GM19463 (cell line): ENCODE results near the gene STK39.
A peak's percentile ranks its signal among the peaks of the same experiment; 100 is the strongest.
"Not testable (repeated sequence)": the region's sequence is repeated elsewhere in the genome, so short reads cannot be mapped to it uniquely, and the experiment has no call there.

Experiments used
- ATAC-seq: cut with Tn5 transposase; IDR thresholded peaks from one replicate; pipeline ENCODE4 v1.9.1; 2021; ENCODE audit warnings: mild to moderate bottlenecking, moderate library complexity; ENCODE audit not compliant: unreplicated experiment

Gene STK39

DNA sequence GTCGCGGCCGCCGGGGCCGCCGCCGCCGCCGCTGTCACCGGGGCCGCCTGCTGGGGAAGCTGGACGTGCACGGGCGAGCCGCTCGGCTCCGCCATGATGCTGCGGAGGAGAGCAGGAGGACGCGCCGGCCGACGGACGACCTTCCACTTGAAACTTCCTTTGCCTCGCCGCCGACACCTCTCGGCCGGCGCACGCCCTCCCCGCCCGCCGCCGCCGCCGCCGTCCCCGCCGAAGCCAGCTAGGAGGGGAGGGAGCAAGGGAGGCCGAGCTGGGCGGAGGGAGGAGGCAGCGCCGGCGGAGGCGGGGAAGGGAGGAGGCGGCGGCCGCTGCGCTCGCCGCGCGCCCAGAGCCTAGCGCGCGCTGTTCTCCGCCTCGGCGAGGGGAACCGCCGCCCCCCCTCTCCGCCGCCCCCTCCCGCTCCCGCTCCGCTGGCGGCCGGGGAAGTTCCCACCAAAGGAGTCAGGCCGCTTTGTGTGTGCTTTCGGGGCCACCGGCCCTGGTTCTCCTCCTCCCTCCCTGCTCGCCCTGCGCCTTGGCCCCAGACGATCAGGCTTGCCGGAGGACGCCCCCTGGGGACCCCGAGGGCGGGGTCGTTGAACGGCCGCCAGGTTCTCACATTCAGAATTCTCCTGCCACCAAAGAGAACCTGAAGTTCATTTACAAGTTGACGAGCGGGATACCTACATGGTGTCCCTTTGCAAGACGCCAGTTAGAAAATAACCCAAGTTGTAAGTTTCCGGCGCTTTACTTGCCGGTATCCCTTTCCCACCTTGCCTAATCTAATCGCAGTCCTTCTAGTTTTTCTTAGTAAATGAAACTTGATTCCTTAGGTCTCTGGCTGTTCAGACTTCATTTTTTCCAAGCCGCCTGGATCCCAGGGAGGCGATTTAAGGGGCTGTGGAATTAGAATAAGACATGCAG lies at the start of gene STK39:
STK39 (minus strand) TSS at position 255 of the 921 bp plus-strand sequence; CDS start at position 95, 160 bp downstream.
- ATAC-seq: peak; percentile 77

DNA sequence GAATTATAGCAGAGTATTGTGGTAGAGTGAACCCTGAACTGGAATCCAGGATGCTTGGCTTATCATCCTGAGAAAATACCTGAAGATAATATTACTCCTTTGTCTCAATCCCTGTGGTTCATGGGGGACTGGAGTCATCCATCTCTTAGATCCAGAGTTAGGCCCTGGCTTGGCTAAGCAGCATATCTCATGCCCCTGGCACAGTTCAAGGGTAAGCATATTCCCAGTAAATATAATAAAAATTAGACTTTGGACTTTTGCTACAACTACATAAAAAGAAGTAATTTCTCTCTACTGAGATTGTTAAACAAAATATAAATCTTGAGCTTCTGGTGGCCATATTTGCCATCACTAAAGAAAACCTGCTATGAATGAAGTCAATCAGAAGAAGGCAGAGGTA lies 47.7 kb upstream of the STK39 start:
- ATAC-seq: no peak

- ATAC-seq: no peak
These were observed 47.0 kb upstream of the STK39 start for GRCh38 chr2:168294409-168294808.

DNA sequence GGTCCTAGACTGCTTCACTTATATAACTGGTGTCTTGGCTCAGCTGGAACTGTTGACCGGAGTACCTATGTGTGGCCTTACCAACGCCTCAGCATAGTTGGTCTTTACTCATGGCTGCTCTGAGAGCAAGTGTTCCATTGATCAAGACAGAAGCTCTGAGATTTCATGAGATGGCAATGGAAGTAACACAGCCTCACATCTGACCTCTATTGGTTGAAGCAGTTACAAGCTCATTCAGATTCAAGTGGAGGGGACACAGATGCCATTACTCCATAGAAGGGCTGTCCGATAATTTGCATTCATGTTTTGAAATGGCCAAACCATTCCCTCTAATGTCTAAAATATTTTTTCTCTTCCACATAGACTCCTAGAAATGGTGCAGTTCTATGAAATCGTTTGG lies 46.4 kb upstream of the STK39 start:
- no peak for ATAC-seq

- ATAC-seq: no peak
These were observed 43.0 kb upstream of the STK39 start for GRCh38 chr2:168290391-168290790.

DNA sequence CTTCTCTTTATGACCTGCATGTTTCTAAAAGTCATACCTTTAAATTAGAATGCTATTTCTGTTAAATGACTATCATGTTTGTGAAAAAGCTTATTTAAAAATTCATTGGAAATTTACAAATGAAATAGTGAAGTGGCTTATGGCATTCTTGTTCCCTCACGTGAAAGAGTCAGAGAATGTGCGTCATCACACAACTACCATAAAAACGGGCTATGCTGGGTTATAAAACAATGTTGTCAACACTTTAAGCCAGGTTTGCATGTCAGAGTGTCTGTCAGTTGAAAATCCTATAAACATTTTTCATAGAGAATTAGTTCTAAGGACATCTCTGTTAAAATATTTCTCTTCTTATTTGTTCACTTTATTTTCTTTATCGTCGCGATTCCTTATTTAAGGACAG lies 42.5 kb upstream of the STK39 start:
- ATAC-seq: no peak

GRCh38 chr2:168286535-168286934 lies 39.1 kb upstream of the STK39 start:
- ATAC-seq: no peak

- ATAC-seq: no peak
These were observed 31.1 kb upstream of the STK39 start for GRCh38 chr2:168278424-168278888.

- ATAC-seq: no peak
These were observed 29.9 kb upstream of the STK39 start for GRCh38 chr2:168277276-168277675.

DNA sequence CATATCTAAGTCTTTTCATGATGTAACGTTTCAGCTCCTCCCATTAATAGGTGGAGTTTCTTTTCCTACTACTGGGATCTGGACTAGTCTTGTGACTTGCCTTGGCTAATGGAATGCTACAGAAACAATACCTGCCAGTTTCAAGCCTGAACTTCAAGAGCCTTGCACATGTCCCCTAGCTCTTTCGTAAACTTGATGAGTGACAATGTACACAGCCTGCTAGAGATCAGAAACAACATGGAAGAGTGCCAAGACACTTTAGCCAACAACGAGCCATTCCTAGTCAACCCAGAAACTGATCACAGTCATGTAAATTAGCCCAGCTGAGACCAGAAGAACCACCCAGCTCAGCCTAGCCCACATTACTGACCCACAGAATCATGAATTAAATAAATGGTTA lies 24.8 kb upstream of the STK39 start:
- ATAC-seq: no peak

- ATAC-seq: not testable (repeated sequence)
These were observed 15.5 kb upstream of the STK39 start for GRCh38 chr2:168262926-168263325.

DNA sequence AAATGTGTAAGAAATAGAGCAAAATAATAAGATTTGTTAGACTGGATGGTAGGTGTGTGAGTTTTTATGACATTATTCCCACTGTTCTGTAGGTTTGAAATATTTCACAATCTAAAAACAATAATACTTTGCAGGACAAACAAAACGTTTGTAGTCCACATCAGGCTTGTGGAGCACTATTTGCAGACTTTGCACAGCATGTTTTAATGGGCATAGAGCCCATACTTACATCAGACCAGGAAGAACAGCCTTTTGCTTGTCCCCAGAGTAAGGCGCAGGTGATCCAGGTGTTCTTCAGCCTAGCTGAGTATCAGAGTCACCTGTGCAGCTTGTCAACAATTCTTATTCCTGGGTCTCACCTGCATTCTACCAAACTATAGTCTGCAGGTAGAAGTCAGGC lies 9.1 kb upstream of the STK39 start:
- ATAC-seq: no peak

GRCh38 chr2:168255866-168256265 lies 8.5 kb upstream of the STK39 start:
- no peak for ATAC-seq

DNA sequence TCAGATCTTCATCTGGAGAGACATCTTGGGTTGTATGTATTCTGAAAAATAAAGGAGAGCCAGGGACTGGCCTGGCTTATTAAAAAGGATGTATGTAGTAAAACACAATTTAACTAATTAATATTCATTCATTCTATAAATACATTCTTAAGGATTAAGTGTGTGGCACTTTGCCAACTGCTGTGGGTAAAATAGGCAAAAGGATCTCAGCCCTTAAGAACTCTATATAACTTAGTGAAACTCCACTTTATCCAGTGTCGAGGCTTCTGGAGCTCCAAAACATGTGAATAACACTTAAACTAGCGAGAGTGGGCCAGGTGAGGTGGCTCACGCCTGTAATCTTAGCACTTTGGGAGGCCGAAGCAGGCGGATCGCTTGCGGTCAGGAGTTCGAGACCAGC lies 7.7 kb upstream of the STK39 start:
- ATAC-seq: no peak

- no peak for ATAC-seq
These were observed 7.0 kb upstream of the STK39 start for GRCh38 chr2:168254158-168254935.

DNA sequence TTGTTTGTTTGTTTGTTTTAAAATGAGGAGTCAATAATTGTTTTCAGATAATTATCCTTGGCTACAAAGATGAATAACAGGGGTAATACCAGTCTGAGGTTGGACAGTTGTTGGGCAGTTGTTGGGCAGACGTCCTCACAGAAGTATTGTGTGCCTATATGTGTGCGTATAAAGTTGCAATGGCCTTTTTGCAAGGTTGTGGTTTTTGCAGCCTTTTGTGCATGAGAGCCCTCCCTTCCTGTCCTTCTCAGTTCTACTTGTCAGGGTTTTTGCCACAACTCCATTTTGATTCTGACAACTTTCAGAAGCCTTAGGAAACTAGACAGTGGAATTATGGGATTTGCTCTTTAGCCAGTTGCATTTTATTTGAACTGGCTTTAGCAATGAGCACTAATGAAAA lies 6.0 kb upstream of the STK39 start:
- no peak for ATAC-seq

- no peak for ATAC-seq
These were observed 5.6 kb upstream of the STK39 start for GRCh38 chr2:168252976-168253375.

DNA sequence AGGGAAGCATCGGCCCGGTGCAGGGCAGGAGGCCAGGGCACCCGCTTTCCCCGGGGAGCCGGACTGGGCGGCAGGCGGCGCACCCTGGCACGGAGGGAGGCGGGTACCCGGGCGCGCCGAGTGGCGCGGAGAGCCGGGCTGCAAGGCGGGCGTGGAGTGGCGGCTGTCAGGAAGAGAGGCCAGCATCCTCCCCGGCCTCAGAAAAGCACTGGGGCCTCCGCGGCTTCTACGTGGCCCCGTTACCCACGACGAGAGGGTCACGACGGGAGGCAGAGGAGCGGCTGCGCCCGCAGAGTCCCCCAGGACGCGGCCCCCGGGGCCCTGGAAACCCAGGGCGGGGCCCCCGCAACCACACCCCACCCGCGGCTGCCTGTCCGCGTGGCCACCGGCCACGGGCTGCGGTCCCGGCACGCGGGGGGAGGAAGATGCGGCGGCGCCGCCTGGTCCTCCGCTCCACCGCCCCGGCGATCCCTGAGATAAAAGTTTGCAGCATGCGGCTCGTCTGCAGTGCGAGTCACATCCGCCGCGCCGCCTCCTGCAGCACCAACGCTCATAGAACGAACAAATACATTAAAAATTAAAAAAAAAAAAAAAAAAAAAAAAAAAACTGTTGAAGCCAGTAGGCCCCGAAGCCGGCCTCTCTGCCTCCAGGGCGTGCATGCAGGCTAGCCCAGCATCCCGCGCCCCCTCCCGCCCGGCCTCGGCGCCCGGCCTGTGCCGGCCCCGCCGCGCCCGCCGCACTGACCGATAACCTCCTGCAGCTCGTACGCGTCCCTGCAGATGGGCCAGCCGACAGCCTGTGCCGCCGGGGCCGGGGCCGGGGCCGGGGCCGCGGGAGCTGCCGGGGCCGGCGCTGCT lies 683 bp downstream of the STK39 start:
- peak; percentile 40 for ATAC-seq

- no peak for ATAC-seq
These were observed 1.3 kb downstream of the STK39 start for GRCh38 chr2:168246072-168246482.

DNA sequence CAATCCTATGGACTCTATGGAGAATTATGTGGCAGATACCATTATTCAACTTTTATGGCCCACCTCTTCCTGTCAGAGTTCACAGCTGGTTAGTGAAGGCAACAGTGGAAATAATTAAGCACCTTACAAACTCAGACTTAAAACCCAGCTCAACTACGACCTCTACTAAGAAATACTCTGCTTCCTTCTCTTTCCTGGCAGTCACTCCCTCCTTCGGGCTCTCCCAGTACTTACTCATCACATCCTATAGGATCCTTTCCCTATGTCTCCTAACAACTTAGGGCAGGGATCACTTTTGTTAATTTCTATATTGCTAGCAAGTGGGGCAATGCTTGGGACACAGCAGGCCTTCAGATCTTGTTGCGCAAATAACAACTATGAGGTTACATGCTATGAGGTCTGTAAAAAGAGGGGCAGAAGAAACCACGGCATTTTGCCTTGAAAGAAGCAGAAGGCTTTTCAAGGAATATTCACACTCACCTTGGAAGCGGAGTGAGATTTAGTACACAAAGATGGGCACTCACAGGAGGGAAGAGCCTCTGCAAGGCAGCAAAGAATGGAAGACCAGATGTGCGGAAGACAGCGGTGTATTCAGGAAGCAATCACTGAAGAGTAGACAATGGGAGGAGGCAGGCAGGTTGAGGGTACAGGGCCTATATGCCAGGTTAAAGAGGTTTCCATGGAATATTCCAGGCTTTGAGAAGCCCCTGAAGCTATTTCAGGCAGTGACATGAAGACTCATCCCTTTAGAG lies 2.1 kb downstream of the STK39 start:
- ATAC-seq: no peak
